ENCODE results near the gene LPCAT3.

LPCAT3 gene

DNA sequence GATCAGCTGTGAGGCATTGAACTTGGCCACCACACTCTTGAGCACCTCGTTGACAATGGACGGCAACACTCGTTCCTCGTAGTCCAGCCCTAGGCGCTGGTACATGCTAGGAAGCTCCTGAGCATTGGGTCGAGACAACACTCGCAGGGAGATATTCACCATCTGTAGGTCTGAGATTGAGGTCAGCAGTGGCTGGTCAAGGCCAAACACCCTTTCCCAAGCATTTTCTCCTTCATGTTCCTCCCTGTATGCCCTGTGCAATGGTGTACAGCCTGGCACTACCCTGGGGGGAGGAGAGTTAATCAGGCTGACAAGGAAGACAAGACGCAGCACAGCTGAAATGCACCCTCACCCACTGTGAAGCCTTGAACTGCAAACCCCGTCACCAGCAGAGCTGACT is 49.9 kb downstream of the LPCAT3 start:
- in situ Hi-C loops (cut with MboI; ENCODE audit: low pct_unique_long_range_greater_than_20kb, low sequenced_read_pairs) = no loop called here
- DNase-seq = no peak

- in situ Hi-C loops (cut with MboI; ENCODE audit: low pct_unique_long_range_greater_than_20kb, low sequenced_read_pairs) = no loop called here
- no peak for DNase-seq
Observed at GRCh38 chr12:6967651-6968100, 50.6 kb downstream of the LPCAT3 start.

DNA sequence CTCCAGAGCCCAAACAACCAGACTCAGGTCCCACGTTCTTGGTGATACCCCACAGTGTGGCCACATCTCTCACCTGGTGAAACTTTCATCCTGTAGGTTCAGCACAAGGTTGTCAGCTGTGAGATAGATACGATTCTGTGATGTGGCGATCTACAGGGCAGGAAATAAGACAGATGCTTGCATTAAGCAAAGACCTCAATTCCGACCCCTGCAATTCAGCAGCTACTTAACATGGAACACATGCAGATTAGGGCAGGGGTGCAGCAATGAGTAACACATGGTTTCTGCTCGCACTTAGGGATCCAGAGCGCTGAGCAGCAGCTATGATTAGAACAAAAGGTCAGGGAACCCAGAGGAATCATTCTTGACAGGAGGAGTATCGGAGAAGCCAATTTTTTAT is 51.9 kb downstream of the LPCAT3 start:
- in situ Hi-C loops (cut with MboI; ENCODE audit: low pct_unique_long_range_greater_than_20kb, low sequenced_read_pairs) = no loop called here
- DNase-seq = no peak

- in situ Hi-C loops (cut with MboI; ENCODE audit: low pct_unique_long_range_greater_than_20kb, low sequenced_read_pairs) = no loop called here
- no peak for DNase-seq
Observed at GRCh38 chr12:6965714-6966113, 52.6 kb downstream of the LPCAT3 start.

GRCh38 chr12:6965026-6965661 is 53.1 kb downstream of the LPCAT3 start:
- in situ Hi-C loops (cut with MboI; ENCODE audit: low pct_unique_long_range_greater_than_20kb, low sequenced_read_pairs) = no loop called here
- DNase-seq = peak; percentile 93

- in situ Hi-C loops (cut with MboI; ENCODE audit: low pct_unique_long_range_greater_than_20kb, low sequenced_read_pairs) = no loop called here
- DNase-seq = no peak
Observed at GRCh38 chr12:6964605-6965025, 53.7 kb downstream of the LPCAT3 start.

- no peak for DNase-seq
- in situ Hi-C loops (cut with MboI; ENCODE audit: low pct_unique_long_range_greater_than_20kb, low sequenced_read_pairs) = no loop called here
Observed at GRCh38 chr12:6963791-6964413, 54.4 kb downstream of the LPCAT3 start.

DNA sequence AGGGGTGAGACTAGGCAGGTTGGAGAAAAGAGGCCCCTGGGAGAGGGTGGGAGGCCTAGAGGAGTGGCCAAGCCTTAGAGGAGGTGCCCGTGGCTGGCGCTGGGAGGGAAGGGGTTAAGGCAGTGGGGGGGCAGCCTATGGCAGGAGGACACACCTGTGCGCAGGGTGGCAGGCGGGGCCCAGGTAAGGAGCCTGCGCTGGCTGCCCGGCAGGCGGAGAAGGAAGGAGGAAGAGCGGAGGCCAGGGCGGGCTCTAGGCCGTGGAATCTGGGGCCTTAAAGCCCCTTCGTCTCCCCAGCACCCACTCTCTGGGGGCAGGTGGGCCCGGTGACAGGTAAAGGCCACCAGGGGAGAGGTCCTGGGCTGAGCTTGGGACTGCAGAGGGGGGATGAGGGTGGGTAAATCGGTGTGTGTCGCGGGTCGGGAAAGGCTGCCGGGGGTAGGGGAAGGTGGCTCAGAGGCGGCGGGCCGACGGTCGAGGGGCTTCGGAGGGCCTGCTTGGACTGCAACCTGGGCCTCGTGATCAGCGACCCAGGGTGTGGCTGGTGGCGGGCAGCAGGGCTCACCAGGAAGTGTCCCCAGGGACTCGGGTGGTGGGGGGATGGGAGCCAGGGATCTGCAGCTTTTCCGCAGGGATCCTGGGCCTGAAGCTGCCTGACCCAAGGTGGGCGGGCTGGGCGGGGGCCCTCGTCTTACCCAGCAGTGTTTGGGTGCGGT is 55.1 kb downstream of the LPCAT3 start:
- in situ Hi-C loops (cut with MboI; ENCODE audit: low pct_unique_long_range_greater_than_20kb, low sequenced_read_pairs) = no loop called here
- DNase-seq = no peak

- in situ Hi-C loops (cut with MboI; ENCODE audit: low pct_unique_long_range_greater_than_20kb, low sequenced_read_pairs) = no loop called here
- no peak for DNase-seq
Observed at GRCh38 chr12:6962285-6963015, 55.8 kb downstream of the LPCAT3 start.

DNA sequence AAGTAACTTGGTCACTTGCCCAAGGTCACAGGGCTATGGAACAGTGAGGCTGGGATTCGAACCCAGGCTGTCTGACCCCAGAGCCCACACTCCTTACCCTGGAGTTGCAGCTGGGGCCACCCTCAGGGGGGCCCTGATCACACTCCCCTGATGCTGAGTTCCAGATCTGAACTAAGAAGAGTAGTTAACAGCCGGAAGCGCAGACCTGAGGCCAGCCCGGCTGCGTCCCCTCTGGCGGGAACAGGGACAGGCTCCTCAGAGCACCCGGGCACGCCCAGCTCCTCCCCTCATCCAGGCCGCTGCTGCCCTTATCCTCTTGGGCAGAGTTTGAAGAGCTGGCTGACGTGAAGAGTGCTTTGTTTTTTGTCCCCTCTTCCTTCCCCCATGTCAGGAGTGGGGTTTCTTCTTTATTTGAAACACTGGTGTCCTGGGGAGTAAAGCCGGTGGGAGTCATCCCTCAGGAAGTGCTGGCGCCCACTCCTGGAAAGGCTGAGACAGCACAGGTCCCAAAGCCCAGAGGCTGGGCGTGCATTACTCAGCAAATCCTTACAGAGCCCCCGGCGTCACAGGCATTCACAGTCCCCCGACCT is 56.5 kb downstream of the LPCAT3 start:
- peak; percentile 88 for DNase-seq
- in situ Hi-C loops (cut with MboI; ENCODE audit: low pct_unique_long_range_greater_than_20kb, low sequenced_read_pairs) = no loop called here

GRCh38 chr12:6961278-6961694 is 57.0 kb downstream of the LPCAT3 start:
- DNase-seq = no peak
- in situ Hi-C loops (cut with MboI; ENCODE audit: low pct_unique_long_range_greater_than_20kb, low sequenced_read_pairs) = no loop called here

GRCh38 chr12:6960593-6961277 is 57.5 kb downstream of the LPCAT3 start:
- DNase-seq = peak; percentile 66
- in situ Hi-C loops (cut with MboI; ENCODE audit: low pct_unique_long_range_greater_than_20kb, low sequenced_read_pairs) = no loop called here

GRCh38 chr12:6959805-6960592 is 58.3 kb downstream of the LPCAT3 start:
- no peak for DNase-seq
- in situ Hi-C loops (cut with MboI; ENCODE audit: low pct_unique_long_range_greater_than_20kb, low sequenced_read_pairs) = no loop called here

DNA sequence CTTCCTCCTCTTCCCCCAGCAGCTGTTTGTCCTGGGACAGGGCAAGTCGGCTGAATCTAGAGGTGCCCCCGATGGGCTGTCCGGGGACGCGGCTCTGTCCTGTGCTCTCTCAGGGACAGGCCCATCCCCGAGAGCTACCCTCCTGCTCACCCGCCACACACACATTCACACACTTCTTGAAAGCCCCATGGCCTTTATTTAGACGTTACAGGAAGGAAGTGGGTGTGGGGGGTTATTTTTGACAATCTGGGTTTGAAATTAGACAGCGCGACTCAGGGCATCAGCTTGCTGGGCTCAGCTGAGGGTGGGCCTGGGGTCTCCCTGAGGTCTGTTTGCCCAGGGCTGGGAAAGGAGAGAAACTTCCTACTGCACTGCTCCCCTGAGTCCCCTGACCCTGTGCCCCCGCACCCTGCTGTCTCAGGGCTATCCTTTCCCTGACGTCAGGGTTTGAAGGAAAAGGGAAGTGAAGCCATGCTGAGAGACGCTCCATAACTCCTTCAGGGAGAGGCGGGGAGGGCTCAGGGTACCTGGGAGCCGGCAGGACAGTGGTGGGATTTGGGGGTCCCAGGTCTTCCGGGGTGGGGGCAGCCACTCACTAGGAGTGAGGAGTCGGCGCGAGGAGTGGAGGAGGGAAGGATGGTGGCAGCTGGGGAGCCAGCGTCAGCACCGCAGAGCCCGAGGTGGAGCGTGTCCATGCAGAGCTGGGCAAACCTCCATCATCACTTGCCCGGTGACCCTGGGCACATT is 59.0 kb downstream of the LPCAT3 start:
- in situ Hi-C loops (cut with MboI; ENCODE audit: low pct_unique_long_range_greater_than_20kb, low sequenced_read_pairs) = no loop called here
- DNase-seq = peak; percentile 93

- in situ Hi-C loops (cut with MboI; ENCODE audit: low pct_unique_long_range_greater_than_20kb, low sequenced_read_pairs) = no loop called here
- DNase-seq = no peak
Observed at GRCh38 chr12:6958609-6959057, 59.6 kb downstream of the LPCAT3 start.

- in situ Hi-C loops (cut with MboI; ENCODE audit: low pct_unique_long_range_greater_than_20kb, low sequenced_read_pairs) = no loop called here
Observed at GRCh38 chr12:6957741-6958608, 60.3 kb downstream of the LPCAT3 start.

More at GRCh38 chr12:6957741-6958608, 60.3 kb downstream of the LPCAT3 start:
- no peak for DNase-seq
